SK-N-MC (cell line): ENCODE data around the gene SLC17A5.
"Not testable (repeated sequence)": the region's sequence is repeated elsewhere in the genome, so short reads cannot be mapped to it uniquely, and the experiment has no call there.

ENCODE experiments used
- EZH2 ChIP-seq: fragments of 200-600 bp; sonication (generic); IDR thresholded peaks from one replicate; pipeline ENCODE4 v1.6.1; 2017; ENCODE audit warnings: antibody characterized with exemption
- POLR2AphosphoS5 ChIP-seq: IDR thresholded peaks from 2 replicates; pipeline ENCODE4 v1.6.1; 2012; ENCODE audit warnings: mild to moderate bottlenecking, low read depth, low read length, borderline replicate concordance

DNA sequence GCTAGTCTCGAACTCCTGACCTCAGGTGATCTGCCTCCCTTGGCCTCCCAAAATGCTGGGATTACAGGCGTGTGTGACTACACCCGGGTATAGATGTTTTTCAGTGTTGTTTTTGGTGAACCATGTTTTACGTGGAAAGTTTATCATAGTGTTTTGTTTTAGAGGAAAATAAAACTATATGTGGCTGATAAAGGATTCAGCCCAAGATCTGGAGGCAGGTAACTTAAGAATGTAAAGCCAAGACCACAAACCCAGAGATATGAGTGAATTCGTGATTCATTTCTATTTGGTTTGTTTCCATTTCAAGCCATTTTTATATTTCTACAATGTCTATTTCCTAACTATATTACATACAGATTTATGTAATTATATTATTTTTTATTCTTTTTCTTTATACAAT, 26.1 kb upstream of the SLC17A5 start:
- TF ChIP-seq POLR2AphosphoS5, EZH2: not testable (repeated sequence)
